Measurements from ENCODE around the gene AHI1.

The AHI1 gene

DNA sequence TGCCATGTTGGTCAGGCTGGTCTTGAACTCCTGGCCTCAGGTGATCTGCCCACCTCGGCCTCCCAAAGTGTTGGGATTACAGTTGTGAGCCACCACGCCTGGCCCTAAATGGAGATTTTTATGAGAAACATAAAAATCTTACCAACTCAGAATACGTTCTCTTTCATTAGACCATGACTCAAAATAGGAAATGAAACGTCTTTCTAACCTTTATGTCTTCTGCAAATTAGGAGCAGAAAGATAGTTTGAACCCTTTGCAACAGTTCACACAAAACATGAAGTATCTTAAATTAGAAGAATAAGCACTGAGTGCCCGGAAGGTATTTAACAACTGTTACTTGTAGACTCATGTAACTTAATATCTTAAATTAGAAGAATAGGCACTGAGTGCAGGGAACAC is 48.3 kb downstream of the AHI1 start:
- DNase-seq = no peak

DNA sequence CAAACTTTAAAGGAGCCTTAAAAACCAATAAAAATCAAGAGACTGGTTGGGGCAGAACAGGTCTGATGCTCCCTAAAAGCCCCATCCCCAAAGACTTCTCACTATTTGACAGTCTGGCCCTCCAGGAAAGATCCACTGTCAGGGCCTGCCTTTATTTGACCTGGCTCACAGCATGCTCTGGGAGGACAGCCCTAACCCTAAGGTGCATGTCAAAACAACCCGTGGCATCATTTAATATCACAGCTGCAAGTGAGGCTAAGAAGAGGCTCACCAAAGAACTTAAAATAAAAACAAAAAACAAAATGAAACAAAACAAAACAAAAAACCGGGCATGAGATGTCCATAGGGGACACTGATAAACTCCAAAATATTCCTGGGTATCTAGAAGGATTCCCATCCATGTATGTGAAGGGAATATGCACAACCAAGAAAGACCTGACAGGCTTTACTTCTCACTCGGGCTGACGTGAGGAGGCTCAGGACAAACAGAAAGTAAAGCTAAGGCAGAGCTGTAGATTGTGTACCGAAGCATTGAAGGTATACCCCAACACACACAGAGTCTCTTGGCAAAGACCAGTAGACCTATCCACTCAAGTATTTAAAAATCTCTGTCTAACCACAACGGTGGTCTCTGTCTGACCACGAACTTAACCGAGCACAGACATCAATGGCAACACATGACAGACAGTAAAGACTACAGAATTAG is 57.3 kb downstream of the AHI1 start:
- no peak for DNase-seq

DNA sequence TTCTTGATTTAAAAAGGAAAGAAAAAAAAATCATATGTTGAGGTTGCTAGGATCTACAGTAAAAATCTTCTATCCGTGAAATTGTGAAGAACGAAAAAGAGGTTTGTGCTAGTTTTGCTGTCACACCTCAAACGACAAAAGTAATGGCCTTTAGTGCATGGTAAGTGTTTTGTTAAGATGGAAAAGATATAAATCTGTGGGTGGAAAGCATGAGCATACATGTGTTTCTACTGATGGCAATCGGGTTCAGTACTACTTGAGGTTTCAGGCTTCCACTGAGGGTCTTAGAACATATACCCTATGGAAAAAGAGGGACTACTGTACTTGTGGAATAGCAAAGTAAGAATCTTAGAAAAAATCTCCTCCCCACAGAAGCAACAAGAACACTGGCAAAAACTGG is 58.0 kb downstream of the AHI1 start:
- DNase-seq = no peak

- DNase-seq = no peak
Measured at GRCh38 chr6:135438907-135439535, 58.5 kb downstream of the AHI1 start.

- DNase-seq = no peak
Measured at GRCh38 chr6:135434991-135435390, 62.5 kb downstream of the AHI1 start.

DNA sequence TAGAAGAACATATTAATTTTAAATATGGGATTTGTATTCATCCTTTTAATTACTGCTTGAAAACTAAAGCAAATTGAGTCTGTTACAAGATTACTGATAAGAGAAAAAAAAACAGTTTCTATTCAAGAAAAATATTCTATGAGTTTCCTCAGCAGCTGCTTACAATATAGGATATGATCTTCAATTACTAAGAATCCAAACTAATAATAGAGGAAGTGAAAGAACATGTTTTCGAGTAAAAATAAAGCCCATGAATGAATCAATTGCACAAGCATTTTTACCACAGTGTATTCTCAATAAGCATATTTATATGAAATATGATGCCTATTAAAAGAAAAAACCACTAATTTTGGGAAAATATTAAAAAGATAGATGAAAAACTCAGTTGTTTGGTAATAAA is 63.4 kb downstream of the AHI1 start:
- no peak for DNase-seq

GRCh38 chr6:135428078-135428477 is 69.5 kb downstream of the AHI1 start:
- no peak for DNase-seq

GRCh38 chr6:135426833-135427232 is 70.7 kb downstream of the AHI1 start:
- DNase-seq = no peak

GRCh38 chr6:135424385-135424784 is 73.2 kb downstream of the AHI1 start:
- DNase-seq = no peak

DNA sequence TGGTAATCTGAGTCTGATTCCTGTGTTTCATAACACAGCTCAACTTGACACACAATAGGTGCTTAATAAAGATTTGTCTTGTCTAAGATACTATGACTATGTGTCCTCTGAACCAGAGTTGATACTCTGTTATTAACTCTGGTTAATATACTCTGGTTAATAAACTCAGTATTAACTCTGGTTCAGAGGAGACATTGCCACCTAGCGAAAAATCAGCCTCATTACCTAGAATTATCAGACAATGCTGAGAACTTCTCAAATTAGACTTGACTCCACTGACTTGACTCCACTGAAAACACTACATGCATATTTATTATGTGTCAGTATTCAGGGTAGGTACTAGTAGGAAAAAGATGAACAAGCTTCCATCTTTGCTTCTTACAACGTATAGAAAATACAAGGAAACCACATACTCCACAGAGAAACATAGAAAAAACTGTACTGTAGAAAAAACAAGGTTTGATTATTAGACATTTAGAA is 73.9 kb downstream of the AHI1 start:
- DNase-seq = peak; percentile 37

DNA sequence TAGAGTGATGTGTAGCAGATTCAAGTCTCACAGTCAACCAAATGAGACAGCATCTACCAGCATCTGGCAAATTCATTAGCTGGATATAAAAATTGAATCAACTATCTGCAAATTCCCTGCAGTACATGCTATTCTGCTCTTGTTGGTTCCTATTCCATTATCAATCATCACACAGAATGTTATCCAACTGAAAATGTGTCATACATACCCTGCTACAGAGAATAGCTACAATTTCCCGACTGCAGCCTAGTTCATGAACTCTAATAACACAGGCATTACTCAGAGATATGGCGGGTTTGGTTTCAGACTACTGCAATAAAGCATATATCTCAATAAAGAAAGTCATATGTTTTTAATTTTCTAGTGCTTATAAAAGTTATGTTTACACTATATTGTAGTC is 78.4 kb downstream of the AHI1 start:
- DNase-seq = no peak

- DNase-seq = no peak
Measured at GRCh38 chr6:135418040-135418760, 79.3 kb downstream of the AHI1 start.

- DNase-seq = no peak
Measured at GRCh38 chr6:135412761-135413160, 84.8 kb downstream of the AHI1 start.

GRCh38 chr6:135411849-135412248 is 85.7 kb downstream of the AHI1 start:
- DNase-seq = no peak

GRCh38 chr6:135411339-135411738 is 86.2 kb downstream of the AHI1 start:
- no peak for DNase-seq

DNA sequence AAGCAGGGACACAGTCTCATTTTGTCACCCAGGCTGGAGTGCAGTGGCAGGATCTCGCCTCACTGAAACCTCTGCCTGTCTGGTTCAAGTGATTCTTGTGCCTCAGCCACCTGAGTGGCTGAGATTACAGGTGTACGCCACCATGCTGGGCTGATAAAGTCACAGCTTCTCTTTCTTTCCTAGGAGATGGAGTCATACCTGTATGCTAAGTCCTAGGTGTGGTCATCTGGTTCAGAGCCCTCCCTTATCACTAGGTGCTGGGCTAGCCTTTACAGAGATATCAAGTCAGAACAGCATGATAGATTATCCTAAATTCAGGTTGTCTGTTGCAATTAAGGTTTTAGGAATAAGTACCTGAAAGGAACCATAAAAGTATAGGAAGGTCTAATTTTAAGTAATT is 86.7 kb downstream of the AHI1 start:
- DNase-seq = no peak

- no peak for DNase-seq
Measured at GRCh38 chr6:135403584-135403983, 94.0 kb downstream of the AHI1 start.

DNA sequence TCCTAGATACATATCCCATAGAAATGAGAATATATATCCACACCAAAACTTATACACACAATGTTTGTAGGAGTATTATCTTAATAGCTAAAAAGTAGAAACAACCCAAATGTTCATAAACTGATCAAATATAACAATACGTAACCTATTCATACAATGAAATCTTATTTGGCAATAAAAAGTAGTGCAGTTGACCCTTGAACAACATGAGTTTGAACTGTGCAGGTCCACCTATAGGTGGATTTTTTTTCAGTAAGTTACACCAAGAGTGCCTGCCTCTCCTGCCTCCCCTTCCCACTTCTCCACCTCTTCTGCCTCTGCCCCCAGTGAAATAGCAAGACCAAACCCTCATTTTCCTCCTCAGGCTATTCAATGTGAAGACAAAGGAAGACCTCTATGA is 95.2 kb downstream of the AHI1 start:
- DNase-seq = no peak

- DNase-seq = no peak
Measured at GRCh38 chr6:135397172-135397952, 100.2 kb downstream of the AHI1 start.

DNA sequence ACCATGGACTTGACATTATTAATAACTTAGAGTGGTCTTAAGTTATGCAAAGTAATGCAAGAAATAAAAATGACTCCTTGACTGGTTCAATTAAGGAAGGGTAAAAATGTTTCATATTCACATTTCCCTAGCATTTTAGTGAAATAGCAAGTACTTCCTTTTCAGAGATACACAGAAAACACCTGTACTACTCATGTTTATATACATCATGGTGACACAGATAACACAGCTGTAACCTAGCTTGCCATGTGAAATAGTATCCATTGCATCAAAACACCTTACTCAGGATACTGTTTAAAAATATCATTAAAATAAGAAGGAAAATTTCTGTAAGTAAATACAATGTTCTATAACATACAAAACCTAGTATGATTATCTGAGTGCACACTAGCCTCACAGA is 102.4 kb downstream of the AHI1 start:
- DNase-seq = no peak

- DNase-seq = no peak
Measured at GRCh38 chr6:135393289-135393688, 104.3 kb downstream of the AHI1 start.

GRCh38 chr6:135390458-135390857 is 107.1 kb downstream of the AHI1 start:
- DNase-seq = no peak

GRCh38 chr6:135385299-135385698 is 112.2 kb downstream of the AHI1 start:
- DNase-seq = no peak
